H1 (cell line): ENCODE results near the gene PPM1M. TPM values are rescaled to one million over a fixed set of nuclear protein-coding genes. Genes with fewer than 3 reads are reported as not detected.

Experiments used
- CTCF ChIA-PET: fragments of 300-600 bp; sonication (Branson Sonifier 250); formaldehyde crosslinking; loops from one replicate; lab custom pipeline; 2021; ENCODE audit not compliant: partially characterized antibody; lab: Charles Lee
- POLR2A ChIA-PET: fragments of 300-600 bp; sonication (Branson Sonifier 250); formaldehyde crosslinking; loops from one replicate; lab custom pipeline; 2021; ENCODE audit warnings: inconsistent platforms; ENCODE audit not compliant: partially characterized antibody; lab: Charles Lee
- DNase-seq, 2 experiments: peaks; one replicate each; pipeline versions ENCODE4 v3.0.0 to v3.0.0-alpha.2; 2010 to 2022; ENCODE audit warnings: low spot score in 2 of 2, low read depth in 1 of 2, mixed read lengths in 1 of 2
- FAIRE-seq: peaks from 2 replicates; lab custom pipeline; 2011; peaks lifted over from hg19 to GRCh38; lab: Jason Lieb, UNC
- H2AFZ ChIP-seq: 2 replicates; pipeline ENCODE4 v1.8.1; 2012; ENCODE audit warnings: low read length, inconsistent platforms
- H2AK5ac ChIP-seq: 2 replicates; pipeline ENCODE4 v1.6.1; 2013; ENCODE audit warnings: low read depth, low read length
- H2BK120ac ChIP-seq: replicated peaks from 2 replicates; pipeline ENCODE3; 2013; ENCODE audit warnings: low read depth, low read length, inconsistent platforms
- H2BK12ac ChIP-seq: 2 replicates; pipeline ENCODE4 v1.6.1; 2013; ENCODE audit warnings: low read depth, low read length
- H2BK15ac ChIP-seq: 2 replicates; pipeline ENCODE4 v1.6.1; 2013; ENCODE audit warnings: low read length
- H2BK20ac ChIP-seq: 2 replicates; pipeline ENCODE4 v1.6.1; 2013; ENCODE audit warnings: low read length
- H2BK5ac ChIP-seq: 2 replicates; pipeline ENCODE4 v1.6.1; 2013; ENCODE audit warnings: low read depth, low read length
- H3K14ac ChIP-seq: 2 replicates; pipeline ENCODE4 v1.6.1; 2013; ENCODE audit warnings: inconsistent platforms; ENCODE audit not compliant: insufficient read length
- H3K18ac ChIP-seq: 2 replicates; pipeline ENCODE4 v1.6.1; 2013; ENCODE audit warnings: low read length; ENCODE audit errors: extremely low read depth
- H3K23ac ChIP-seq: 2 replicates; pipeline ENCODE4 v1.6.1; 2013; ENCODE audit warnings: inconsistent platforms; ENCODE audit not compliant: insufficient read length
- H3K23me2 ChIP-seq: 2 replicates; pipeline ENCODE4 v1.6.1; 2013; ENCODE audit warnings: low read depth, low read length
- H3K27ac ChIP-seq: 2 replicates; pipeline ENCODE4 v1.6.1; 2011; ENCODE audit warnings: low read depth, low read length, inconsistent platforms
- H3K27me3 ChIP-seq, 4 experiments: replicated peaks in 1 of 4; 1 replicate in 1 of 4; 2 replicates in 3 of 4; pipeline versions ENCODE4 v1.6.1 to v1.8.1; 2011 to 2013; ENCODE audit warnings: low read length in 3 of 4, mild to moderate bottlenecking in 3 of 4, inconsistent platforms in 2 of 4, mixed read lengths in 2 of 4, moderate library complexity in 1 of 4; ENCODE audit not compliant: control insufficient read depth in 3 of 4, insufficient read depth in 3 of 4; ENCODE audit errors: extremely low read depth in 1 of 4
- H3K36me3 ChIP-seq, 4 experiments: 2 replicates each; pipeline versions ENCODE4 v1.6.1 to v1.8.1; 2011 to 2013; ENCODE audit warnings: mild to moderate bottlenecking in 4 of 4, low read length in 3 of 4, moderate library complexity in 2 of 4, control low read depth in 1 of 4, inconsistent platforms in 1 of 4; ENCODE audit not compliant: insufficient read depth in 4 of 4, control insufficient read depth in 2 of 4
- H3K4ac ChIP-seq: replicated peaks from 2 replicates; pipeline ENCODE3; 2013; ENCODE audit warnings: low read length, low read depth, mixed read lengths, inconsistent platforms; ENCODE audit not compliant: insufficient read length
- H3K4me1 ChIP-seq, 4 experiments: replicated peaks in 1 of 4; 1 replicate in 1 of 4; 2 replicates in 3 of 4; pipeline versions ENCODE4 v1.6.1 to v1.8.1; 2011 to 2013; ENCODE audit warnings: low read length in 3 of 4, inconsistent platforms in 2 of 4, mixed read lengths in 1 of 4; ENCODE audit not compliant: insufficient read depth in 4 of 4, control insufficient read depth in 3 of 4
- H3K4me2 ChIP-seq, 2 experiments: 2 replicates each; pipeline versions ENCODE4 v1.6.1 to v1.8.1; 2011 to 2013; ENCODE audit warnings: low read depth in 2 of 2, low read length in 2 of 2, control low read depth in 1 of 2, inconsistent platforms in 1 of 2, mild to moderate bottlenecking in 1 of 2; ENCODE audit not compliant: insufficient read depth in 1 of 2
- H3K4me3 ChIP-seq, 4 experiments: fragments of 200-600, 300-600 bp in 1 of 4; sonication (generic), shearing (Covaris generic), sonication (Bioruptor Twin) in 1 of 4; 2 replicates each; pipeline versions ENCODE4 v1.5.1 to v1.8.1; 2011 to 2016; ENCODE audit warnings: low read length in 4 of 4, low read depth in 3 of 4, control low read depth in 2 of 4, inconsistent platforms in 2 of 4, mild to moderate bottlenecking in 2 of 4, mixed read lengths in 1 of 4, moderate library complexity in 1 of 4; ENCODE audit not compliant: insufficient read depth in 2 of 4; ENCODE audit errors: extremely low read depth in 1 of 4
- H3K56ac ChIP-seq: replicated peaks from 2 replicates; pipeline ENCODE3; 2013; ENCODE audit warnings: low read depth, mild to moderate bottlenecking, mixed read lengths, low read length, inconsistent platforms; ENCODE audit not compliant: insufficient read length
- H3K79me1 ChIP-seq: 2 replicates; pipeline ENCODE4 v1.6.1; 2013; ENCODE audit warnings: low read depth, low read length, control low read depth
- H3K79me2 ChIP-seq, 2 experiments: 2 replicates each; pipeline versions ENCODE4 v1.6.1 to v1.8.1; 2012 to 2013; ENCODE audit warnings: low read length in 2 of 2, mild to moderate bottlenecking in 2 of 2, inconsistent platforms in 1 of 2; ENCODE audit not compliant: insufficient read depth in 2 of 2, control insufficient read depth in 1 of 2
- H3K9ac ChIP-seq, 4 experiments: replicated peaks in 1 of 4; 1 replicate in 1 of 4; 2 replicates in 3 of 4; pipeline versions ENCODE4 v1.6.1 to v1.8.1; 2011 to 2013; ENCODE audit warnings: low read depth in 3 of 4, low read length in 3 of 4, control low read depth in 2 of 4, mild to moderate bottlenecking in 2 of 4, moderate library complexity in 2 of 4, inconsistent platforms in 1 of 4; ENCODE audit errors: extremely low read depth in 1 of 4
- H3K9me3 ChIP-seq, 2 experiments: 2 replicates each; pipeline versions ENCODE4 v1.6.1 to v1.8.1; 2012 to 2013; ENCODE audit warnings: mild to moderate bottlenecking in 2 of 2, moderate library complexity in 2 of 2, control low read depth in 1 of 2, inconsistent platforms in 1 of 2, low read depth in 1 of 2, low read length in 1 of 2, mixed read lengths in 1 of 2; ENCODE audit not compliant: insufficient read depth in 2 of 2
- H4K20me1 ChIP-seq, 2 experiments: replicated peaks in 1 of 2; 2 replicates each; pipeline versions ENCODE3 to v1.8.1; 2011 to 2013; ENCODE audit warnings: inconsistent platforms in 2 of 2, low read length in 2 of 2, mild to moderate bottlenecking in 1 of 2; ENCODE audit not compliant: insufficient read depth in 2 of 2, control insufficient read depth in 1 of 2
- H4K5ac ChIP-seq: 2 replicates; pipeline ENCODE4 v1.6.1; 2013; ENCODE audit warnings: low read length, low read depth, mixed read lengths, inconsistent platforms; ENCODE audit not compliant: insufficient read length
- H4K8ac ChIP-seq: 2 replicates; pipeline ENCODE4 v1.8.0; 2013; ENCODE audit warnings: mild to moderate bottlenecking, moderate library complexity, low read length, inconsistent platforms; ENCODE audit not compliant: insufficient read depth; ENCODE audit errors: extremely low read depth
- H4K91ac ChIP-seq: replicated peaks from 2 replicates; pipeline ENCODE3; 2013; ENCODE audit warnings: low read length, mixed read lengths, inconsistent platforms; ENCODE audit not compliant: insufficient read length
- RAD21 ChIP-seq, 2 experiments: IDR thresholded peaks in 1 of 2; conservative IDR thresholded peaks in 1 of 2; 2 replicates each; pipeline ENCODE4 v1.6.1; 2011; ENCODE audit warnings: low read depth in 2 of 2, low read length in 2 of 2, improper control_type of control experiment in 1 of 2, inconsistent platforms in 1 of 2, mild to moderate bottlenecking in 1 of 2, moderate library complexity in 1 of 2
- WGBS, 2 experiments: shearing (Covaris generic) in 1 of 2; methylation state at CpG; one replicate each; pipeline versions ENCODE4 v1.1.6 to v1.1.7; 2013 to 2015; ENCODE audit warnings: low lambda C conversion rate in 2 of 2, mixed read lengths in 2 of 2, inconsistent platforms in 1 of 2, low coverage in 1 of 2, missing lambda C conversion rate in 1 of 2; ENCODE audit not compliant: insufficient replicate concordance in 2 of 2, insufficient coverage in 1 of 2, insufficient read length in 1 of 2; ENCODE audit errors: extremely low coverage in 1 of 2, missing lambda C conversion rate in 1 of 2; 5-methylcytosine and 5-hydroxymethylcytosine counted together
- polyA plus RNA-seq, 7 experiments: library from polyadenylated mRNA; depleted of rRNA in 3 of 7; stranded (reverse) in 5 of 7; unstranded in 2 of 7; fragments of >200 nt in 5 of 7; fragments of 200-250 nt in 2 of 7; gene quantifications; 1 replicate in 5 of 7; 2 replicates in 1 of 7; 4 replicates in 1 of 7; pipeline versions ENCODE4 v1.2.1 to v1.2.3, GENCODE V29; 2011 to 2013; ENCODE audit warnings: missing spikeins in 2 of 7, mixed read lengths in 2 of 7
- total RNA-seq: library from RNA; stranded (reverse); fragmentation: NEBNext Ultra II Directional; extraction: Animal tissue kit (Norgen Biotek cat#: 25700); gene quantifications from 2 replicates; pipeline ENCODE4 v1.2.1, GENCODE V29; 2021

PPM1M gene
- total and polyA plus RNA-seq, 2 of the 8 experiments (the other 6 are each of a cell fraction or from before 2014, with no cell fraction given) = 5.2 to 6.3 TPM

GRCh38 chr3:52231502-52232278 lies 13.9 kb upstream of the PPM1M start:
- FAIRE-seq (no peak), DNase-seq (peak in 1 of 2 experiments; percentile 97)
- H4K91ac ChIP-seq = no peak overlapping the region
- 83% methylated on average over 33 of the region's 34 CpGs; no CpG with 5 or more reads in 1 of the 2 experiments for WGBS, 2 experiments
- H2BK12ac ChIP-seq = no peak overlapping the region
- peaks cover 9% of the 10 kb centered on the region for H3K79me1 ChIP-seq
- no peak overlapping the region for H3K56ac ChIP-seq
- H3K4me2 ChIP-seq = no peak overlapping the region
- no peak overlapping the region for H2BK20ac ChIP-seq
- POLR2A ChIA-PET = interaction anchor here (0.7 to 3.7 kb wide), 10 partner anchors 9 to 236 kb away, joined by 3 to 13 read pairs (median 5); partner anchors contain the start of genes PPM1M, RPL29 and WDR82
- no peak overlapping the region for H4K8ac ChIP-seq
- H4K5ac ChIP-seq = no peak overlapping the region
- H3K23me2 ChIP-seq = no peaks in the 10 kb centered on the region
- H3K79me2 ChIP-seq = peaks cover 0 to 7% of the 10 kb centered on the region in 2 experiments; a peak in 1 of 4 replicates
- H3K23ac ChIP-seq = no peak overlapping the region
- H3K18ac ChIP-seq = no peak overlapping the region
- CTCF ChIA-PET = interaction anchor here (0.6 to 14.4 kb wide), 55 partner anchors 14 to 984 kb away, joined by 3 to 336 read pairs (median 4); partner anchors contain the start of genes PPM1M, SEMA3G, TLR9 and WDR82
- no peak overlapping the region for H3K14ac ChIP-seq
- no peak overlapping the region for H3K27ac ChIP-seq
- no peak overlapping the region for H3K4ac ChIP-seq
- peaks cover 10 to 13% of the 10 kb centered on the region in 2 experiments for H4K20me1 ChIP-seq
- peaks cover 0 to 11% (median 5%) of the 10 kb centered on the region in 4 experiments; a peak in 5 of 7 replicates for H3K4me1 ChIP-seq
- H3K36me3 ChIP-seq = peaks cover 5 to 17% (median 11%) of the 10 kb centered on the region in 4 experiments; a peak in 5 of 8 replicates
- H2BK120ac ChIP-seq = no peak overlapping the region
- no peak overlapping the region for H2AK5ac ChIP-seq
- H3K9ac ChIP-seq = no peak overlapping the region
- H3K27me3 ChIP-seq = no peaks in the 10 kb centered on the region
- no peak overlapping the region for H3K4me3 ChIP-seq
- no peaks in the 10 kb centered on the region for H3K9me3 ChIP-seq
- no peak overlapping the region for H2AFZ ChIP-seq
- no peak overlapping the region for H2BK5ac ChIP-seq
- 0 out of 2 replicates have a peak overlapping the region, but pooled peaks have one; percentile 29 for H2BK15ac ChIP-seq
- peak; percentile 79 to 81 for TF ChIP-seq RAD21 (IDR thresholded peaks at IDR 0.05 in 1 of 2, conservative IDR thresholded peaks at IDR 0.05 in 1 of 2; ENCODE audit: low read depth in 2 of 2, low read length in 2 of 2)
